ENCODE measurements around the gene USP5.
"Not testable (repeated sequence)": the region's sequence is repeated elsewhere in the genome, so short reads cannot be mapped to it uniquely, and the experiment has no call there.

Gene USP5

GRCh38 chr12:6840761-6841515 lies 11.0 kb upstream of the USP5 start, which contains the start of gene GNB3:
Gene GNB3 (plus strand): TSS chr12:6840925. CDS start chr12:6841288, 363 bp downstream.
- no peak for DNase-seq (ENCODE audit: low spot score)

GRCh38 chr12:6842075-6842474 lies 9.9 kb upstream of the USP5 start:
- DNase-seq (ENCODE audit: low spot score) = no peak

DNA sequence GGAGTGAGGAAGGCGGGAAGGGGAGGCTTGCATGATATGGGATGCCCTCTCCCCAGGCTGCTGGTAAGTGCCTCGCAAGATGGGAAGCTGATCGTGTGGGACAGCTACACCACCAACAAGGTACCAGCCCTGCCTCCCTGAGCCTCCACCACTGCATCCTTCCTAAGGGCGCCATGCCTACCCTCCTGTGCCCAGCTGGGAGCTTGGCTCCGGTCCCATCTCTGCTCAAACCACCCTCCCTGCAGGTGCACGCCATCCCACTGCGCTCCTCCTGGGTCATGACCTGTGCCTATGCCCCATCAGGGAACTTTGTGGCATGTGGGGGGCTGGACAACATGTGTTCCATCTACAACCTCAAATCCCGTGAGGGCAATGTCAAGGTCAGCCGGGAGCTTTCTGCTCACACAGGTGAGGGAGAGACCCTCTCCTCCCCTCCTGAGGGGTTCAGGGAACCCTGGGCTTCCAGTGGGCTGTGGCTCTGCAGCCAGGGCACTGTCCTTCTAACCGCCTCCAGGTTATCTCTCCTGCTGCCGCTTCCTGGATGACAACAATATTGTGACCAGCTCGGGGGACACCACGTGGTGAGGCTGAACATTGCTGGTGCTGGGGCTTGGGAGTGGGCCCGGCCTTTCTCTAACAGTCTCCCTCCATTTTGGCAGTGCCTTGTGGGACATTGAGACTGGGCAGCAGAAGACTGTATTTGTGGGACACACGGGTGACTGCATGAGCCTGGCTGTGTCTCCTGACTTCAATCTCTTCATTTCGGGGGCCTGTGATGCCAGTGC lies 8.6 kb upstream of the USP5 start:
- no peak for DNase-seq (ENCODE audit: low spot score)

- no peak for DNase-seq (ENCODE audit: low spot score)
These were observed 6.6 kb upstream of the USP5 start for GRCh38 chr12:6845395-6845794.

- no peak for DNase-seq (ENCODE audit: low spot score)
These were observed 5.6 kb upstream of the USP5 start for GRCh38 chr12:6846316-6846869.

DNA sequence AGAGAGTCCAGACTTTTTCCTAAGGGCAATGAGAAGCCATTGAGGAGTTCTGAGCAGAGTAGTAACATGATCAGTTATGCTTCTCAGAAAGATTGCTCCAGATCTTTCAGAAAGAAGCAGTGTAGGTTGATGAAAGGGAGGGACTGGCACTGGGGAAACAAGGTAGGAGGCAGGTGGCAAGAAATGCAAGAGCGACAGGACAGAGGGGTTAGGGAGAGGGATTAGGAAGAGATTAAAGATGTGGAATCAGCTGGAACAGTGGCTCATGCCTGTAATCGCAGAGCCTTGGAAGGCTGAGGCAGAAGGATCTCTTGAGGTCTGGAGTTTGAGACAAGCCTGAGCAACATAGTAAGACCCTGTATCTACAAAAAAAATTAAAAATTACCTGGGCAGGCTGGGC lies 4.3 kb upstream of the USP5 start:
- no peak for DNase-seq (ENCODE audit: low spot score)

GRCh38 chr12:6849427-6849826 lies 2.5 kb upstream of the USP5 start:
- no peak for DNase-seq (ENCODE audit: low spot score)

DNA sequence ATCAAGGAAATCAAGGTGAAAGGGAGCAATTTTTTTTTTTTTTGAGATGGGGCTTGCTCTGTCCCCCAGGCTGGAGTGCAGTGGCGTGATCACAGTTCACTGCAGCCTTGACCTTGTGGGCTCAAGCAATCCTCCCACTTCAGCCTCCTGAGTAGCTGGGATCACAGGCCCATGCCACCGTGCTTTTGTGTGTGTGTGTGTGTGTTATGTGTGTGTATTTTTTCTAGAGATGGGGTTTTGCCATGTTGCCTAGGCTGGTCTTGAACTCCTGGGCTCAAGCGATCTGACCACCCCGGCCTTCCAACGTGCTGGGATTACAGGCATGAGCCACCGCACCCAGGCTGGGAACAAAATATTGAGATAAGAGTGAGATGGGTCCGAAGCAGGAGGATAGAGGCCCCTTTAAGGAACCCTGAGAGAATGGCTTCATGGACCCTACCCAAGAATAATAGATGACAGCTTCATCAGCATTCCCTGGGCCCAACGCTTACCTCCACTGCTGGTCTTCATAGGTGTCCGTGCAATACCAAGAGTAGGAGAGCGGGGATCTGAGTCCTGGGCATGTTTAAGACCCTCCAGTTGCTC lies 1.9 kb upstream of the USP5 start:
- no peak for DNase-seq (ENCODE audit: low spot score)

DNA sequence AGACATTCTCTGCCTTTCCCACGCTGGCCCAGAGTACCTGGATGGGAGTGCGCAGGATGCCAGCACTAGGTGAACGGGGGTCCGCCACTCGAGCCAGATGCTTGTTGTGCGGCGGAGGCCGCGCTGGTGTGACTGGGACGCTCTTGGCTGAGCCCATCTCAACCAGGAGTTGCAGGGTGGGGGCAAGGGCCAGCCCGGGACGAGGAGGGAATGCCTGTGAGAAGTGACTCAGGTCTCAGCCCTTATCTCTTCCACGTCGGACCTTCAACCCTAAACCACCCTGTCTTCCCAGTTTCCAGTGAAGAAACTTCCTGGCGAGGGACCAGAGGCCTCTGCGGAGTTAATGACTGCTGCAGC lies 1.2 kb upstream of the USP5 start:
- DNase-seq (ENCODE audit: low spot score) = no peak

DNA sequence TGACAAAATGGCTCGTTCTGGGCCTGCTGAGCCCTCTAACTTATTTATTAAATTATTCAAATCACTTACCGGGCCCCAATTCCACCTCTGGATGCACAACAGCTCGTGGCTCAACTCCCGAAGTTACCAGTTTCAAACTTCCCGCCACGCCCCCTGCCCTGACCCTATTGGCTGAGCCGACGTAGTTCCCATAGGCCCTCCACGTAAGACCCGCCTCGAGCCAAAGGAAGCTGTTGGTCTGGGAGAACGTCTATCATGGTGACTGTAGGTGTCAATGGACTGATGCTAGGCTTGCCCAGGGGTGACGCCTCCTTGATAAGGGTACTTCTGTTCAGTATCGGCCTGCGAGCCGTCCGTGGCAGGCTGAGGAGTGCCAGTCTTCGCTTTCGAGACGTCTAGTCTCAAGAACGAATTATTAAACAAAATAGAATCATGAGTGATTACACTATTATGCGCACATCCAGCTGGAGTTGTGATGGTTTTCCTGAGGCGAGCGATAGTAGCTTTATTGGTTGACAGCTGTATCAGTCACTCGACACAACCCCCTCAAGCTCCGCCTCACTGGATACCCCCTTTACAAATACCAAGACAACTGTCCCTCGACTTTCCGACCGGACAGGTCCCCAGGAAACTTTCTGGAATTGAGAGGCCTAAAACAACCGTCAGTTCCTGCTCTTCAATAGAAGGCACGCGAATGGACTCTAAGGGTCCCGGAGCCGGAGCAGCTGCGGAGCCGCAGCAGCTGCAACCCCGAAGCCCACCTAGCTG lies 613 bp upstream of the USP5 start, which contains the start of gene CDCA3:
TSS of gene CDCA3 (minus strand) at position 134 of the 768 bp plus-strand sequence. CDS start 334 bp downstream, outside the sequence.
- DNase-seq (ENCODE audit: low spot score) = peak; percentile 92

- no peak for DNase-seq (ENCODE audit: low spot score)
These were observed 853 bp downstream of the USP5 start for GRCh38 chr12:6852651-6853354.

DNA sequence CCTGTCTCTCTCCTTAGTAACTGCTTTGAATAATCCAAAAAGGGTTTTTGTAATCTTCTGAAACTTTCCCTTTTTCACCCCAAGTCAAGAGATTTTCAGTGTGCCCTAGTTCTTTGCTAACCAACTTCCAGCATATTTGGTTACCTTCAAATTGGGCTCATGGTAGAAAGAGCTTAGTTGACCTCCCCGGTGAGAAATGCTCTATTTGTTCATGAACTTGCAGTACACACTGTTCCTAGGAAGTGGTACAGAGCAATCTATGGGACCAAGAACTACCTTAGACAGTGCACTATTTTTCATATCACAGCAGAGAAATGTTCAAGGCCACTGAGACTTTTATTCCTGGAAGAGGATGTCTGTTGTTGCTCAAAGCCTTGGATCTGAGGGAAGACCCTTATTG lies 1.7 kb downstream of the USP5 start:
- DNase-seq (ENCODE audit: low spot score) = no peak

DNA sequence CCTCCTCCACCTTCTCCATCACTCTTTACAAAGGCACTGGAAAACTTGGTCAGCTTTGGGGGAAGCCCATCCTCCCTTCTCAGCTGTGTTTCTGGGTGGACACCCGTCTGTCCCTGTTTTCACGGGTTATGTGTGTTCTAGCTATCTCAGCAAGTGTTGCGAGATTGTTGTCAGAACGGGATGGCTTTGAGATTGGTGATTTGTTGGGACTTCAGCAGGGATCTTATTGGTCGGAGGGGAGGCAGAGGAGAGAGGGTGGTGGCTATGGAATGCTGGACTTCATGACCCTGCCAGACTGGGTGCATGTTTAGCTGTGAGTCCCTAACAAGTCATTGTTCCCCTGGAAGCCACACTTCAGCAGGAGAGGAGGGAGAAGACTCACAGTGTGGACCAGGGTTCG lies 2.1 kb downstream of the USP5 start:
- DNase-seq (ENCODE audit: low spot score) = no peak

- no peak for DNase-seq (ENCODE audit: low spot score)
These were observed 3.4 kb downstream of the USP5 start for GRCh38 chr12:6855322-6855721.

DNA sequence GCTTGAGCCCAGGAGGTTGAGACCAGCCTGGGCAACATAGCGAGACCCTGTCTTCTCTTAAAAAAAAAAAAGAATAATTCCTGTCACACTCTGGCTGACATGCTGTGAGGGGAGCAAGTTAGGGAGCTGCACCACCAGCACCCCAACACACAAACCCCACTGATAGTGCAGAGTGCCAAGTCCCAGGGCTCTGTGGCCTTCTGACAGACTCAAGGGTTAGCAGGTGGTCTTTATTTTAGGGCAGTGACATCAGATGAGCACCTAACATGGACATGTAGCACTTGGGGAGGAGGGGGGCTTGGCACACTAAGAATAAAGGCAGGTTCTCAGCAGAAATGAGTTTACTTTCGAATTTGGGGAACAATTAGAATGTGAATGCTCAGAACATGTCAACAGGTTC lies 6.8 kb downstream of the USP5 start:
- DNase-seq (ENCODE audit: low spot score) = no peak

GRCh38 chr12:6860116-6860515 lies 8.2 kb downstream of the USP5 start:
- DNase-seq (ENCODE audit: low spot score) = no peak

DNA sequence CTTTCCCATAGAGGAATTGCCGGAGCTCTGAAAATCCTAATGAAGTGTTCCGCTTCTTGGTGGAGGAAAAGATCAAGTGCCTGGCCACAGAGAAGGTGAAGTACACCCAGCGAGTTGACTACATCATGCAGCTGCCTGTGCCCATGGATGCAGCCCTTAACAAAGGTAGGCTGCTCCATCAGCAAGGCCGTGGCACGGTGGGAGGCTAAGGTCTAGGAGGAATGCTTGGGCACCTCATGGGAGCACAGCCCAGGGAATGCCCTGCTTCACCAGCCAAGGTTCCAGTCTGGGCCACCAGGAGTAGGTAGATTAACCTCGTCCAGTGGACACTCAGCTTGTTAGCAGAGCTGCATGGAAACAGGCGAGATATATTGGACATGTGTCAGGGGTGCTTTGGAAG lies 9.0 kb downstream of the USP5 start:
- DNase-seq (ENCODE audit: low spot score) = no peak

GRCh38 chr12:6861391-6861790 lies 9.4 kb downstream of the USP5 start:
- no peak for DNase-seq (ENCODE audit: low spot score)

GRCh38 chr12:6863033-6863432 lies 11.1 kb downstream of the USP5 start:
- no peak for DNase-seq (ENCODE audit: low spot score)

DNA sequence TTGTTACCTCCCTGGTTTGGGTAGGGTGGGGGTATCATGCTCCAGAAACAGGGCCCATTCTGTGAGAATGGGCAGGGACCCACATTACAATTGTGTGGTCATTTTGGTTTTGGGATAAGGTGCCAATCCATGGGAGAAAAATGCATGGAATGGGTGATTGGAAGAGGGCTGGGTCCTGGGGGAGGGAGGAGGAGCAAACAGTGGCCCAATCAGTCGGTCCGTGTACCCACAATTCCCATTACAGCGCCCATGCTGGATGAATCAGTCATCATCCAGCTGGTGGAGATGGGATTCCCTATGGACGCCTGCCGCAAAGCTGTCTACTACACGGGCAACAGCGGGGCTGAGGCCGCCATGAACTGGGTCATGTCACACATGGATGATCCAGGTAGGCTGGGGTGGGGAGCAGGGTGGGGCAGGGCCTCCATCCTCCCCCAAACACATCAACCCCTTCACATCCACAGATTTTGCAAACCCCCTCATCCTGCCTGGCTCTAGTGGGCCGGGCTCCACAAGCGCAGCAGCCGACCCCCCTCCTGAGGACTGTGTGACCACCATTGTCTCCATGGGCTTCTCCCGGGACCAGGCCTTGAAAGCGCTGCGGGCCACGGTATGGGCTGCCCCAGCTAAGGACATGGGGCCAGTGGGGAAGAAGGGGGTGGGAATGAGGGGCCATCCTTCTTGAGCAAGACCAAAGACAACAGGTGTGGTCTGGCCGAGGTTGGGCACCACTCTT lies 11.8 kb downstream of the USP5 start:
- DNase-seq (ENCODE audit: low spot score) = no peak

DNA sequence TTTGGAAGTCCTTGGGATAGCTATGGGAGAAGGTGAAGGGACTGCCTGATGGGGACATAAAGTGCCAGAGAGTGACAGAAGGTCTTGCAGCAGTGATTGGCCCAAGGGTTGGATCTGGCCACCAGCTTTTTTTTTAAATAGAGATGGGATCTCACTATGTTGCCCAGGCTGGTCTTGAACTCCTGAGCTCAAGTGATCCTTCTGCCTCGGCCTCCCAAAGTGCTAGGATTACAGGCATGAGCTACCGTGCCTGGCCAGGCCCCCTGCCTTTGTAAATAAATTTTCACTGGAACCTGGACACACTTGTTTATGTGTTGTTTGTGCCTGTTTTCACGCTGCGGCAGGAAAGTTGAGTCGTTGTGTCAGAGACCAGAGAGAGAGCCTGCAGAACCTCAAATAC lies 13.4 kb downstream of the USP5 start:
- DNase-seq (ENCODE audit: low spot score) = not testable (repeated sequence)
